IMR-90 (cell line): ENCODE measurements around the gene FBXL14. TPM values are rescaled to one million over a fixed set of nuclear protein-coding genes. Genes with fewer than 3 reads are reported as not detected.

ENCODE experiments used
- BHLHE40 ChIP-seq: fragments of 150-350 bp; IDR thresholded peaks from 2 replicates; pipeline ENCODE4 v1.6.1; 2016; ENCODE audit warnings: mild to moderate bottlenecking, low read depth, low read length
- CHD1 ChIP-seq: IDR thresholded peaks from 2 replicates; pipeline ENCODE4 v1.6.1; 2012; ENCODE audit warnings: low read depth, low read length, improper control_type of control experiment
- MAZ ChIP-seq: IDR thresholded peaks from 2 replicates; pipeline ENCODE4 v1.6.1; 2012; ENCODE audit warnings: low read depth, mild to moderate bottlenecking, low read length, improper control_type of control experiment, moderate library complexity, borderline replicate concordance
- MXI1 ChIP-seq: IDR thresholded peaks from 2 replicates; pipeline ENCODE4 v1.6.1; 2012; ENCODE audit warnings: low read depth, mild to moderate bottlenecking, low read length, moderate library complexity, borderline replicate concordance
- RFX5 ChIP-seq: IDR thresholded peaks from 2 replicates; pipeline ENCODE4 v1.8.0; 2012; ENCODE audit warnings: low read depth, mild to moderate bottlenecking, low read length, moderate library complexity
- SMC3 ChIP-seq: fragments of 150-350 bp; IDR thresholded peaks from 2 replicates; pipeline ENCODE4 v1.6.1; 2016; ENCODE audit warnings: low read depth, mild to moderate bottlenecking, antibody characterized with exemption, low read length, moderate library complexity
- polyA plus RNA-seq, 3 experiments: library from polyadenylated mRNA; depleted of rRNA; stranded (reverse); fragments of >200 nt; gene quantifications; 2 replicates each; pipeline ENCODE4 v1.2.3, GENCODE V29; 2012; ENCODE audit warnings: low replicate concordance in 1 of 3
- total RNA-seq: library from RNA; depleted of rRNA; stranded (reverse); fragments of >200 nt; gene quantifications from 2 replicates; pipeline ENCODE4 v1.2.3, GENCODE V29; 2012

Gene FBXL14
- total and polyA plus RNA-seq, 2 of the 4 experiments (the other 2 are of a cell fraction), result 4.7 to 7.3 TPM

DNA sequence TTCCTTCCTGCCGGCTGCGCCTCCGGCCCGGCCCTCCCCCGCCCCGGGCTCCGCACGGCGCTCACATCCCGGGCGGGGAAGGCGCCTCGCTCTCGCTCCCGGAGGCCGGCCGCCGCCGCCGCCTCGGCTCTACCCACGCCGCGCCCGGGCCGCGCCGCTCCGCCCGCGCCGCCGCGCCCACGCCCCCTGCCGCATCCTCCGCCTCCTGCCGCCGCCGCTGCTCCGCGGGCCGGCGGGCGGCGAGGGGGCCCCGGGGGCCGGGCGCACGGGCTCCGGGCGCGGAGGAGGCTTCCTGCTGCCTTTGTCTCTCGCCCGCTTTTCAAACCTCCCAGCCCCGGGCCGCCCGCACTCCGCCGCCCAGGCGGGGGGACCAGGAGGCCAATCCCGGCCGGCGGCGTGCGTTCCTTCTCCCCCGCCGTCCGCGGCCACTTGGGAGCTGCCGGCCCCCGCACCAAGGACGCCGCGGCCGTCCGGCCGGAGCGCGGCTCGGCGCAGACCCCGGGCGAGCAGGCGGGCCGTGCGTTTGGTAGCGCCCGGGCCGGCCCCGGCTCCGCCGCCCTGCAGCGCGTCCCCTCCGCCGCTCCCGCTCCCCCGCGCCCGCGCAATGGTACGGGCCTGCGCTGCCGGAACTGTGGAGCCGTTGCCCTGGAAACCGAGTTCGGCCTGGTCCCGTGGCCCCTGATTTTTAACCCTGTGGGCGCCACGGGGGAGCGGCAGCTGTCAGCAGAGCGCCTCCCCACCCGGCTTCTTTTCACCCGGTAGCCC is at the start of gene FBXL14 (continued):
- TF ChIP-seq BHLHE40 (peak; percentile 79), SMC3 (no peak), CHD1 (peak; percentile 52; the same call in 1 of the 2 replicates), RFX5 (no peak), MXI1 (no peak; the same call in 1 of the 2 replicates), MAZ (no peak; the same call in 1 of the 2 replicates)
